ENCODE data around the gene KCNH2.

- TF ChIP-seq CTCF (IDR thresholded peaks at IDR 0.05) (no peak), REST (IDR thresholded peaks at IDR 0.05; ENCODE audit: insufficient read depth in 1 of 2, low read depth in 2 of 2, low read length in 1 of 2) (no peak)
These were observed 9.3 kb downstream of the KCNH2 start for GRCh38 chr7:150968734-150969372.
